NCI-H748 (cell line): Measurements from ENCODE around the gene GLDN.
"Not testable (repeated sequence)": the region's sequence is repeated elsewhere in the genome, so short reads cannot be mapped to it uniquely, and the experiment has no call there.

ENCODE experiments used
- DNase-seq: peaks from one replicate; lab custom pipeline; 2025; ENCODE audit not compliant: unreplicated experiment; lab: John Stamatoyannopoulos, UW

The GLDN gene

GRCh38 chr15:51443282-51443914, 101.9 kb downstream of the GLDN start:
- no peak for DNase-seq

GRCh38 chr15:51444112-51444511, 102.7 kb downstream of the GLDN start:
- no peak for DNase-seq

DNA sequence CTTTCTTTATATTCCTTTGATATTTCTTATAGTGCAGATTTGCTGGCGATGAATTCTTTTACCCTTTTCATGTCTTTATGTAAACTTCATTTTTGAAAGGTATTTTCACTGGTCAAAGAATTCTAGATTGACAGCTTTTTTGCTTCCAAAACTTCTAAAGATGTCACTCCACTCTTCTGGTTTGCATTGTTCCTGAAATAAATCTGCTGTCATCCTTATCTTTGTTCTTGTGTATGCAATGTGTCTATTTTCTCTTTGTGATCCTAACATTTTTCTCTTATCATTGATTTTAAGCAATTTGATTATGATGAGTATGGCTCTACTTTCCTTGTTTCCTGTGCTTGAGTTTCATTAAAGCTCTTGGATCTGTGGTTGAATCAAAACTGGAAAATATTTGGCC, 103.4 kb downstream of the GLDN start:
- no peak for DNase-seq

GRCh38 chr15:51446029-51446744, 104.7 kb downstream of the GLDN start:
- DNase-seq: not testable (repeated sequence)

GRCh38 chr15:51447855-51448621, 106.6 kb downstream of the GLDN start:
- no peak for DNase-seq

- no peak for DNase-seq
Measured at GRCh38 chr15:51448622-51449399, 107.4 kb downstream of the GLDN start.

GRCh38 chr15:51450001-51450400, 108.5 kb downstream of the GLDN start:
- no peak for DNase-seq
